NT2/D1 (cell line): ENCODE results near the gene SRGAP2B.
"Not testable (repeated sequence)": the region's sequence is repeated elsewhere in the genome, so short reads cannot be mapped to it uniquely, and the experiment has no call there.

Source experiments
- SUZ12 ChIP-seq: IDR thresholded peaks from 2 replicates; pipeline ENCODE4 v1.6.1; 2011; ENCODE audit not compliant: insufficient read length, insufficient read depth; ENCODE audit errors: extremely low read depth
- YY1 ChIP-seq: IDR thresholded peaks from 2 replicates; pipeline ENCODE4 v1.6.1; 2011; ENCODE audit not compliant: insufficient read length, insufficient read depth
- ZNF274 ChIP-seq: IDR thresholded peaks from 2 replicates; pipeline ENCODE4 v1.6.1; 2011; ENCODE audit warnings: mild to moderate bottlenecking, low read depth, low read length

DNA sequence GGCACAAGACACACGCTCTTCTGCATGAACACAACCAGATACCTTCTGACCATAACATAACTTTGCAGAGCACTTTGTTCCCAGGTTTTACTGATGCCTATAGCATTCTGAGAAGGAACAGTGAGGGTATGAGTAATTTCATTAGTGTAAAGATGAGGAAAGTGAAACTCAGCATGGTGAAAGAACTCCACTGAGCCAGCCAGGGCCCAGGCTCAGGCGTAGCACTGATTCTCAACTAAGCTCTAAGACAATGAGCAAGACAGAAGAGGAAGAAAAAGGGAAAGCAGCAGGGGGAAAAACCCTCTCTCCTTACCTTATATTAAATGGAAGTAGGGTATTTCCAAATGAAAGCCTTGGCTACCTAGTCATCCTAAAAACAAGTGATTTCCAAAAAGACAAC lies 155.1 kb downstream of the SRGAP2B start:
- not testable (repeated sequence) for TF ChIP-seq SUZ12, YY1, ZNF274
